Bronchial epithelial cell (primary cell): ENCODE results near the gene OR52E8. TPM values are rescaled to one million over a fixed set of nuclear protein-coding genes. Genes with fewer than 3 reads are reported as not detected.

ENCODE experiments used
- DNase-seq: peaks from one replicate; pipeline ENCODE4 v3.0.0-alpha.2; 2010; ENCODE audit warnings: low read depth
- FAIRE-seq: peaks from 2 replicates; lab custom pipeline; 2011; peaks lifted over from hg19 to GRCh38; lab: Jason Lieb, UNC
- H3K27me3 ChIP-seq: 2 replicates; pipeline ENCODE4 v1.5.1; 2011; ENCODE audit warnings: low read length; ENCODE audit not compliant: control insufficient read depth, insufficient read depth
- H3K36me3 ChIP-seq: 2 replicates; pipeline ENCODE4 v1.5.1; 2011; ENCODE audit warnings: low read length; ENCODE audit not compliant: control insufficient read depth, insufficient read depth
- H3K4me3 ChIP-seq: 2 replicates; pipeline ENCODE4 v1.5.1; 2011; ENCODE audit warnings: mild to moderate bottlenecking, low read depth, low read length, control low read depth
- total RNA-seq: library from RNA; depleted of rRNA; stranded (reverse); fragments of >200 nt; gene quantifications from 2 replicates; pipeline ENCODE4 v1.2.1, GENCODE V29; 2014
- TF ChIP-seq, protein P1 (sequence below): IDR thresholded peaks from 2 replicates; pipeline ENCODE4 v1.5.1; 2011; ENCODE audit warnings: mild to moderate bottlenecking, moderate library complexity, low read length, control low read depth, inconsistent platforms; ENCODE audit not compliant: insufficient read depth, severe bottlenecking

The OR52E8 gene
- total RNA-seq, 1 donor from 2014 or later, result not detected

DNA sequence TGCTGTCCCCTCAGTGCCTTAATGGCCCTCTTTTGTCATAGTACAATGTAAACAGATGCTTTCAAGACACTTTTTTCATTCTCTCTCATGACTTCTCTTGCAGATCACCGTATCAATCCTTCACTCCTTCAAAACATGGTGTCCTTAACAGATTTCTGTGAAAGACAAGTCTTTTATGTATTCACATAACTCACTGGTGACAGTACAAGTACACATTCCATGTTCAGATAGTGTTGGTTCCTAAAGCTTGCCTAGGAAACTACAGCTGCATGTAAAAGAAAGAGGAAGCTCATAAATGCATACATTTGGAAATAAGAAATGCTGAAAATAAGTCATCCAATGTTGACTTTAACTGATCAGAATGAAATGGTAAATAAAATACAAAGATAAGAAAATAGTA is 10.8 kb downstream of the OR52E8 start:
- Histone ChIP-seq H3K27me3 (no peaks in the 10 kb centered on the region), H3K4me3 (no peak overlapping the region), H3K36me3 (no peaks in the 10 kb centered on the region)
- DNase-seq, result no peak
- FAIRE-seq, result no peak
- TF ChIP-seq, protein P1, sequence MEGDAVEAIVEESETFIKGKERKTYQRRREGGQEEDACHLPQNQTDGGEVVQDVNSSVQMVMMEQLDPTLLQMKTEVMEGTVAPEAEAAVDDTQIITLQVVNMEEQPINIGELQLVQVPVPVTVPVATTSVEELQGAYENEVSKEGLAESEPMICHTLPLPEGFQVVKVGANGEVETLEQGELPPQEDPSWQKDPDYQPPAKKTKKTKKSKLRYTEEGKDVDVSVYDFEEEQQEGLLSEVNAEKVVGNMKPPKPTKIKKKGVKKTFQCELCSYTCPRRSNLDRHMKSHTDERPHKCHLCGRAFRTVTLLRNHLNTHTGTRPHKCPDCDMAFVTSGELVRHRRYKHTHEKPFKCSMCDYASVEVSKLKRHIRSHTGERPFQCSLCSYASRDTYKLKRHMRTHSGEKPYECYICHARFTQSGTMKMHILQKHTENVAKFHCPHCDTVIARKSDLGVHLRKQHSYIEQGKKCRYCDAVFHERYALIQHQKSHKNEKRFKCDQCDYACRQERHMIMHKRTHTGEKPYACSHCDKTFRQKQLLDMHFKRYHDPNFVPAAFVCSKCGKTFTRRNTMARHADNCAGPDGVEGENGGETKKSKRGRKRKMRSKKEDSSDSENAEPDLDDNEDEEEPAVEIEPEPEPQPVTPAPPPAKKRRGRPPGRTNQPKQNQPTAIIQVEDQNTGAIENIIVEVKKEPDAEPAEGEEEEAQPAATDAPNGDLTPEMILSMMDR, result no peak

DNA sequence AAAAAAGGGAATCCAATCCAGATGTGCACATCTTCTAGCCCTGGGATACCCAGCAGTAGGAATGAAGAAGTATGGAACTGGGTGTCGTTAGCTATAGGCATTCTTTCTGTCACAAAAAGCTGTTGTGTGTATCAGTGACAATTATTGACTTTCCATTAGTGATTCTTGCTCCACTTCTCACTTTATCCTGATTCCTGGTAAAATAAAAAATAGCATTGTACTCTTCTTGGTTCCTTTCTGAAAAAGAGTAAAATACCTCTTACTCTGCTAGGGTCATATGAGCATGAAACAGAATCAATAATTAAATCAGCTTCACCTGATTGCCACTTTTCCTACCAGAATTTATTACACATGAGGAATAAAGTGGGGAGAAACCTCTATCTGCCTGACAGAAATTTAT is 15.7 kb downstream of the OR52E8 start, which contains the start of gene OR52E6:
OR52E6 (minus strand) TSS at position 101 of the 400 bp plus-strand sequence; CDS start at position 101, 0 bp downstream.
- H3K4me3 ChIP-seq, result no peak within 1 kb of the TSS
- no peaks in the 10 kb centered on the region for H3K27me3 ChIP-seq
- no peaks in the 10 kb centered on the region for H3K36me3 ChIP-seq
- DNase-seq, result no peak
- no peak for FAIRE-seq
- TF ChIP-seq, protein P1, result no peak

GRCh38 chr11:5837695-5838094 is 19.8 kb downstream of the OR52E8 start:
- FAIRE-seq, result no peak
- H3K36me3 ChIP-seq, result no peaks in the 10 kb centered on the region
- H3K4me3 ChIP-seq, result no peak overlapping the region
- DNase-seq, result no peak
- TF ChIP-seq, protein P1, result no peak
- no peaks in the 10 kb centered on the region for H3K27me3 ChIP-seq

DNA sequence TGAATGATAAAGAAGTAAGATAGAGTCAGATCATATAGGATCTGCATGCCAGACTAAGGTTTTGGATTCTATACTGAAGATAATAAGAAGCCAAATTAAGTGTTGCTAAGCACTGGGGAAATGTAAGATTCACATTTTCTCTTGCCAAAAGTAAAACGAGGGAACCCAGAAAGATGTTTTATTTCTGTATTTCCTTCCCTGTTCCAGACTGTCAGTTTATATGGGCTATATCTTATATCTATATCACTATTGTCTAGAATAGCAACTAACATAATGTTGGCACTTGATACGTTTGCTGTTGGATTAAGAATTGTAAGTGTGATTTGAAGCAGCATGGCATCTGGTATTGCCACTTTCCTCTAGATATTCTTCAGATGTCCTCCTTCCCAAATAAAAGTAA is 24.0 kb downstream of the OR52E8 start:
- no peak for FAIRE-seq
- TF ChIP-seq, protein P1, result no peak
- DNase-seq, result no peak
- H3K36me3 ChIP-seq, result no peaks in the 10 kb centered on the region
- no peaks in the 10 kb centered on the region for H3K27me3 ChIP-seq
- H3K4me3 ChIP-seq, result no peak overlapping the region

DNA sequence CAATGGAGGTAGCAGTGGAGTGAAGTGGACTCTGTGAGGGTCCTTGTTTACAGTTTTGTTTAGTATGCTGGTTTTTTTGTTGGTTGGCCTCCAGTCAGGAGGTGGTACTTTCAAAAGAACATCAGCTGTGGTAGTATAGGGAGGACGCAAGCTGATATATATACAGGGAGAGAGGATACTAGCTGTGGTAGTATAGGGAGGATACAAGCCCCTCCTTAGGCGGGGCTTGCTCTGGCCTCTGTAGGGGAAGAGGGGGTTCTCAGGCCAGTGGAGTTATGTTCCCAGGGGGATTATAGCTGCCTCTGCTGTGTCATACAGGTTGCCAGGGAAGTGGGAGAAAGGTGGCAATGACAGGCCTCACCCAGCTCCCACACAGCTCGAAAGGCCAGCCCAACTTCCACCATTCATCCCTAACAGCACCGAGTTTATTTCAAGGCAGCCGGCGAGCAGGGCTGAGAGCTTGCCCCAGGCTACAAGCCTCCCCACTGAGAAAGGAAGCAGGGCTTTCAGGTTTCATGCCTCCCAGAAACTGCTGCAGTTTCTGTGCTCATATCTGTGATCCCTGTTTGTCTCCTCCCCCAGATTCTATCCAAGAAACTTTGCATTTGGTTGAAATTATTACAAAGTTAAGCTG is 26.2 kb downstream of the OR52E8 start:
- Histone ChIP-seq H3K36me3 (no peaks in the 10 kb centered on the region), H3K27me3 (no peaks in the 10 kb centered on the region), H3K4me3 (no peak overlapping the region)
- no peak for FAIRE-seq
- no peak for DNase-seq
- TF ChIP-seq, protein P1, result no peak
